Naive thymus-derived CD4-positive, alpha-beta T cell (primary cell): ENCODE data around the gene MGLL. TPM values are rescaled to one million over a fixed set of nuclear protein-coding genes. Genes with fewer than 3 reads are reported as not detected.

Source experiments
- ATAC-seq: fragments of 150-1000 bp; cut with Tn5 transposase; 2 replicates; pipeline ENCODE4 v1.10.0; 2021; ENCODE audit warnings: mild to moderate bottlenecking, moderate library complexity
- CTCF ChIA-PET: fragments of 350-600 bp; sonication (Branson Sonifier 250); formaldehyde crosslinking; loops from one replicate; lab custom pipeline; 2021; ENCODE audit warnings: antibody characterized with exemption; lab: Charles Lee
- POLR2A ChIA-PET: fragments of 350-600 bp; sonication (Branson Sonifier 250); formaldehyde crosslinking; loops from one replicate; lab custom pipeline; 2021; ENCODE audit warnings: antibody characterized with exemption, inconsistent platforms; lab: Charles Lee
- DNase-seq, 9 donors: peaks; one replicate each; pipeline versions ENCODE4 v3.0.0 to v3.0.0-alpha.2; 2020 to 2022; ENCODE audit warnings: mixed read lengths in 1 of 9
- H3K27ac ChIP-seq: one replicate; pipeline ENCODE4 v1.7.0; 2013; ENCODE audit warnings: mild to moderate bottlenecking, low read depth, low read length, moderate library complexity
- H3K27me3 ChIP-seq, 2 donors: one replicate each; pipeline ENCODE4 v1.7.0; 2013; ENCODE audit warnings: low read length in 2 of 2, mild to moderate bottlenecking in 2 of 2, moderate library complexity in 2 of 2; ENCODE audit not compliant: control insufficient read depth in 2 of 2, insufficient read depth in 2 of 2
- H3K36me3 ChIP-seq, 3 experiments: 1 replicate in 2 of 3; 2 replicates in 1 of 3; pipeline ENCODE4 v1.7.0; 2013; ENCODE audit warnings: low read length in 3 of 3, mild to moderate bottlenecking in 3 of 3, moderate library complexity in 1 of 3; ENCODE audit not compliant: insufficient read depth in 3 of 3, control insufficient read depth in 2 of 3
- H3K4me1 ChIP-seq, 2 donors: one replicate each; pipeline ENCODE4 v1.7.0; 2013; ENCODE audit warnings: low read length in 2 of 2, mild to moderate bottlenecking in 2 of 2, moderate library complexity in 1 of 2; ENCODE audit not compliant: control insufficient read depth in 2 of 2, insufficient read depth in 2 of 2
- H3K4me3 ChIP-seq: 2 replicates; pipeline ENCODE4 v1.7.0; 2013; ENCODE audit warnings: mild to moderate bottlenecking, low read length
- H3K9me3 ChIP-seq, 3 experiments: 1 replicate in 2 of 3; 2 replicates in 1 of 3; pipeline ENCODE4 v1.7.0; 2013; ENCODE audit warnings: low read length in 3 of 3; ENCODE audit not compliant: control insufficient read depth in 2 of 3
- H3K27ac Mint-ChIP-seq, 9 donors: one replicate each; pipeline ENCODE4 v1.8.0; 2020 to 2022; ENCODE audit warnings: mixed read lengths in 9 of 9, mild to moderate bottlenecking in 8 of 9, moderate library complexity in 5 of 9, inconsistent platforms in 2 of 9
- H3K27me3 Mint-ChIP-seq, 5 donors: one replicate each; pipeline ENCODE4 v1.8.0; 2021 to 2022; ENCODE audit warnings: mixed read lengths in 5 of 5, mild to moderate bottlenecking in 1 of 5
- H3K36me3 Mint-ChIP-seq, 5 donors: one replicate each; pipeline ENCODE4 v1.8.0; 2020 to 2022; ENCODE audit warnings: mixed read lengths in 5 of 5, mild to moderate bottlenecking in 3 of 5, inconsistent platforms in 1 of 5
- H3K4me1 Mint-ChIP-seq, 7 donors: one replicate each; pipeline ENCODE4 v1.8.0; 2020 to 2022; ENCODE audit warnings: mixed read lengths in 7 of 7, mild to moderate bottlenecking in 3 of 7, inconsistent platforms in 1 of 7
- H3K4me3 Mint-ChIP-seq, 10 donors: one replicate each; pipeline ENCODE4 v1.8.0; 2020 to 2022; ENCODE audit warnings: mild to moderate bottlenecking in 10 of 10, mixed read lengths in 10 of 10, moderate library complexity in 6 of 10, inconsistent platforms in 2 of 10
- H3K9me3 Mint-ChIP-seq, 11 donors: one replicate each; pipeline ENCODE4 v1.8.0; 2020 to 2022; ENCODE audit warnings: mixed read lengths in 11 of 11, mild to moderate bottlenecking in 4 of 11, inconsistent platforms in 1 of 11, moderate library complexity in 1 of 11
- intact Hi-C, 2 donors: fragments of 100-400 bp; cut with micrococcal nuclease; formaldehyde crosslinking; loops; one replicate each; pipeline ENCODE4 v1.15.1; 2023
- polyA plus RNA-seq, 2 donors: library from polyadenylated mRNA; unstranded; fragments of 300-500 nt; fragmentation: Illumina TruSeq; gene quantifications; one replicate each; pipeline ENCODE4 v1.2.3, GENCODE V29; 2021
- total RNA-seq, 6 experiments: library from RNA in 5 of 6; stranded (reverse) in 5 of 6; gene quantifications; 1 replicate in 5 of 6; 2 replicates in 1 of 6; pipeline ENCODE4 v1.2.3 and lab custom pipeline; 2021 to 2026

Gene MGLL
- total and polyA plus RNA-seq, 7 experiments from 2014 or later, result 1.0 to 6.0 (median 2.1) TPM; not detected in 2

DNA sequence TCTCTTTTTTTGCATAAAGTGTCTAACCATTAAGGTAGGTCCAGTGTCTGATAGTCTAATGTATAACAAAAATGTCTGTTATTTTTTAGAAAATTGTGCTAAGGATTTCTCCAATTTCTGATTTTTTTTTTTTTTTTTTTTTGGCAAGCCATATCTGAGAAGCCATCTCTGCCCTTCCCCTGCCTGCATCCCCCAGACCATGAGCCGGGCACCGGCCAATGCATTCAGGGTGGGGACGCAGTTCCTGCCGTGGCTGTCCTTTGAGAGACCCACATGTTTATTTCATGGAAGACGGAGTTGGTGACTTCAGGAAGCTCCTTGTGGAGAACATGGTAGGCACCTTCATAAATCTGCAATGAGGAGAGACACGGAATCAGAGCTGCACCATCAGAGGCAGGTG lies 130.3 kb downstream of the MGLL start:
- ChIA-PET POLR2A (no interaction called here), CTCF (no interaction called here)
- no peak for DNase-seq
- Histone ChIP-seq H3K27me3 (no peaks in the 10 kb centered on the region), H3K36me3 (no peaks in the 10 kb centered on the region), H3K4me1 (no peaks in the 10 kb centered on the region), H3K27ac (no peak overlapping the region), H3K9me3 (no peaks in the 10 kb centered on the region), H3K4me3 (no peak overlapping the region)
- Mint-ChIP-seq H3K4me3 (no peak overlapping the region), H3K4me1 (peaks cover 0 to 2% (median 0%) of the 10 kb centered on the region in 7 donors), H3K36me3 (no peaks in the 10 kb centered on the region), H3K9me3 (peaks cover 0 to 2% (median 0%) of the 10 kb centered on the region in 11 donors), H3K27ac (no peak overlapping the region), H3K27me3 (no peaks in the 10 kb centered on the region)
- ATAC-seq, result no peak
- intact Hi-C loops, result no loop called here

DNA sequence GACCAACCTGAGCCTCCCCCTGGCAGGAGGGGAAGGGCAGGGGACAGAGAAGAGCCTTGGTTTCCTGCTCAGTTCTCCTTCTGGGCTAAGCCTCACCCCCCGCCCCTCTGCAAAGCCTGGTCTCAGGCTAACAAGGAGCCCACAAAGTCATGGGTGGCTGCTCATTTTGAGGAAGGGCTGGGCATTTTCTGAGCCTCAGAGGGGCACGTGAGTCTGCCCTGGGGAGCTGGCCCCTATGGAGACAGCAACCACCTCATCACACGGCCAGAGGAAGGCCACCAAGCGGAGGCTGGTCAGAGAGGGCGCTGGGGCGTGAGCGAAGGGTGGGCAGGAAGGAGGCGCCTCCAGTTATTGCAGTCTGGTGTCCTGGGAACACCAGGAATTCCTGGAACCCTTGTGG lies 130.8 kb downstream of the MGLL start:
- Mint-ChIP-seq H3K27me3 (no peaks in the 10 kb centered on the region), H3K4me3 (no peak overlapping the region), H3K9me3 (peaks cover 0 to 2% (median 0%) of the 10 kb centered on the region in 11 donors), H3K27ac (no peak overlapping the region), H3K4me1 (peaks cover 0 to 2% (median 0%) of the 10 kb centered on the region in 7 donors), H3K36me3 (no peaks in the 10 kb centered on the region)
- no peak for DNase-seq
- ChIA-PET POLR2A (no interaction called here), CTCF (no interaction called here)
- Histone ChIP-seq H3K36me3 (no peaks in the 10 kb centered on the region), H3K4me1 (no peaks in the 10 kb centered on the region), H3K4me3 (no peak overlapping the region), H3K27me3 (no peaks in the 10 kb centered on the region), H3K9me3 (no peaks in the 10 kb centered on the region), H3K27ac (no peak overlapping the region)
- no peak for ATAC-seq
- intact Hi-C loops, result no loop called here

DNA sequence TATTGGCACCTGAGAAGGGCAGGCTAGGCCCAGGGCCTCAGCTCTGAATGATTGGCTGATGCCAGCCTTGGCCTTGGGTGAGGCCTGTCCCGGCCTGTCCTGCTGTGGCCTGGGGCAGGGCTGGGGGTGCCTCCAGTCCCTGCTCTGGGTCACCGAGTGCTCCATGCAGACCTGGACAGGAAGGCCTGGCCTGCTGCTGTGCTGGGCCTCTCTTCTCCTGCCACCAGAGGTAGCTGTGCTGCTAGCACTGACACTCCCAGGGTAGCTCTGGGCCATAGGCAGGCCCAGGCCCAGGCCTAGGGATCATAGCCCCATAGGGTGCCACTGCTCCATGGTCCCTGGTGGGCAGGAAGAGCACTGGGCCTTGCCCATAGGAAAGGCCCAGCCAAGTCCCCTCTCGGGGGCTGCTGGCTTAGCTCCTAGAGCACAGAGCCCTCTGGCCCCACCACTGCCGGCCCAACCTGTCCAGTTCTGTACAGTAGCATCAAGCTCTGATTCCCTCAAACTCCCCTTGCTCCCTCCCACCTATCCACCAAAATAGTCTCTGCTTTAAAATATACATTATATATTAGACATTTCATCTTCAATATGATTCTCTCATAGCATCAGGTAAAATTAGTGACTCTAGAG lies 131.4 kb downstream of the MGLL start:
- ATAC-seq (peak; percentile 65), DNase-seq (no peak)
- Histone ChIP-seq H3K9me3 (no peaks in the 10 kb centered on the region), H3K27me3 (no peaks in the 10 kb centered on the region), H3K27ac (no peak overlapping the region), H3K4me3 (no peak overlapping the region), H3K36me3 (no peaks in the 10 kb centered on the region), H3K4me1 (no peaks in the 10 kb centered on the region)
- H3K4me3 Mint-ChIP-seq, result no peak overlapping the region
- ChIA-PET POLR2A (no interaction called here), CTCF (no interaction called here)
- H3K36me3 Mint-ChIP-seq, result no peaks in the 10 kb centered on the region
- H3K27ac Mint-ChIP-seq, result no peak overlapping the region
- intact Hi-C loops, result no loop called here
- peaks cover 0 to 2% (median 0%) of the 10 kb centered on the region in 11 donors for H3K9me3 Mint-ChIP-seq
- H3K4me1 Mint-ChIP-seq, result peaks cover 0 to 2% (median 0%) of the 10 kb centered on the region in 7 donors
- no peaks in the 10 kb centered on the region for H3K27me3 Mint-ChIP-seq

DNA sequence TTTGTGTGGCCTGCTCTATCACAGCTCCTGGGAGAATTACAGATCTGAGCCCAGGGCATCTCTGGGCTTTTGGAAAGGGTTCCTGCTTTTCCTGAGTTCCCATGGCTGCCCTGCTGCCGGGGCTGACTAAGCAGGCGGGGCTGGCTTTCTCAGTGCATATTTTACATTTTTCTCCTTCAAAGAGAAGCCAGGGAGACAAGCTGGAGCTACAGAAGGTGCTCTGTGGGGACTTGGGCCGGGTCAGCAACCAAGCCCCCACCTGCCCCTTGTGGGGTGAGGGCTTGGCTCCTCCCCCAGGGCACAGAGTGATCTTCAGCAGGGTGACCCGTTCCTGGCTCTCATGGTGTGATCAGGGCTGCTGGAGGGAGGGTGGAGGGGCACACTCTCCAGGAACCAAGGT lies 132.2 kb downstream of the MGLL start:
- Histone ChIP-seq H3K27ac (no peak overlapping the region), H3K4me1 (no peaks in the 10 kb centered on the region), H3K27me3 (no peaks in the 10 kb centered on the region), H3K36me3 (no peaks in the 10 kb centered on the region), H3K4me3 (no peak overlapping the region), H3K9me3 (no peaks in the 10 kb centered on the region)
- H3K9me3 Mint-ChIP-seq, result peaks cover 0 to 2% (median 0%) of the 10 kb centered on the region in 11 donors
- H3K36me3 Mint-ChIP-seq, result no peaks in the 10 kb centered on the region
- no peak overlapping the region for H3K27ac Mint-ChIP-seq
- no peak for ATAC-seq
- no peak for DNase-seq
- H3K27me3 Mint-ChIP-seq, result no peaks in the 10 kb centered on the region
- intact Hi-C loops, result no loop called here
- CTCF ChIA-PET, result interaction anchor here (0.7 kb wide), 1 partner anchor 719 kb away, joined by 3 read pairs; no protein-coding TSS in a partner anchor
- peaks cover 0 to 2% (median 0%) of the 10 kb centered on the region in 7 donors for H3K4me1 Mint-ChIP-seq
- no peak overlapping the region for H3K4me3 Mint-ChIP-seq
- POLR2A ChIA-PET, result interaction anchor here (0.5 kb wide), 1 partner anchor 21 kb away, joined by 4 read pairs; no protein-coding TSS in a partner anchor

DNA sequence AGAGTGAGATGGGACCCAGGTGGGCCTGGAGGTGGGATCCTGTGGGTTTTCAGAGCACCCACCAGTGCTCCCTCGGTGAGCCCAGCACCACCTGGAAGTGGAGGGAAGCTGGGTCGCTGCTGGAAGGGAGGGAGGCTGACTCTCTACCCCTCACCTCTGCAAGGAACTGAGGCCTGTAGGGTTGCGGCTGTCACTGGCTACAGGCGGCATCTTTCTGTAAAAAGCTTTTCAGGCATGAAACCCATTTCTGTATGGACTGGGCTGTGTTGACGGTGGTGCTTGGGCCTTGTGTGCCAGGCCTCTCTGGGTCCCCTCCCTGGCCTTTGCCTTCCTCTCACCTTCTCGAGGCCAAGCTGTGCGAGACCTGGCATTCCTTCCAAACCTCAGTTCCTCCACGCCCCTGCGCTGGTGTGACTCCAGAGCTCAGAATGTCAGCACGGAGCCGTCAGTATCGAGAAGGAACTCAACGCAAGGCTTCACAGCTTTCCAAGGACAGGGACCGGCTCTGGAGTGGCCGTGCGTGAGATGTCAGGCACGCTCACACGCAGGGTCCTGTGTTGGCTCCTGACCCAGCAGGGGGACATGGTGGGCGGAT lies 133.0 kb downstream of the MGLL start:
- Histone ChIP-seq H3K9me3 (no peaks in the 10 kb centered on the region), H3K4me3 (no peak overlapping the region), H3K4me1 (no peaks in the 10 kb centered on the region), H3K27ac (no peak overlapping the region), H3K36me3 (no peaks in the 10 kb centered on the region), H3K27me3 (no peaks in the 10 kb centered on the region)
- ChIA-PET CTCF (no interaction called here), POLR2A (interaction anchor here (0.5 to 1.0 kb wide), 2 partner anchors 9 to 20 kb away, joined by 4 to 5 read pairs; no protein-coding TSS in a partner anchor)
- Mint-ChIP-seq H3K36me3 (no peaks in the 10 kb centered on the region), H3K27me3 (no peaks in the 10 kb centered on the region), H3K4me3 (no peak overlapping the region), H3K9me3 (peaks cover 0 to 2% (median 0%) of the 10 kb centered on the region in 11 donors), H3K4me1 (peaks cover 0 to 5% (median 2%) of the 10 kb centered on the region in 7 donors), H3K27ac (no peak overlapping the region)
- no peak for ATAC-seq
- intact Hi-C loops, result no loop called here
- DNase-seq, result no peak

DNA sequence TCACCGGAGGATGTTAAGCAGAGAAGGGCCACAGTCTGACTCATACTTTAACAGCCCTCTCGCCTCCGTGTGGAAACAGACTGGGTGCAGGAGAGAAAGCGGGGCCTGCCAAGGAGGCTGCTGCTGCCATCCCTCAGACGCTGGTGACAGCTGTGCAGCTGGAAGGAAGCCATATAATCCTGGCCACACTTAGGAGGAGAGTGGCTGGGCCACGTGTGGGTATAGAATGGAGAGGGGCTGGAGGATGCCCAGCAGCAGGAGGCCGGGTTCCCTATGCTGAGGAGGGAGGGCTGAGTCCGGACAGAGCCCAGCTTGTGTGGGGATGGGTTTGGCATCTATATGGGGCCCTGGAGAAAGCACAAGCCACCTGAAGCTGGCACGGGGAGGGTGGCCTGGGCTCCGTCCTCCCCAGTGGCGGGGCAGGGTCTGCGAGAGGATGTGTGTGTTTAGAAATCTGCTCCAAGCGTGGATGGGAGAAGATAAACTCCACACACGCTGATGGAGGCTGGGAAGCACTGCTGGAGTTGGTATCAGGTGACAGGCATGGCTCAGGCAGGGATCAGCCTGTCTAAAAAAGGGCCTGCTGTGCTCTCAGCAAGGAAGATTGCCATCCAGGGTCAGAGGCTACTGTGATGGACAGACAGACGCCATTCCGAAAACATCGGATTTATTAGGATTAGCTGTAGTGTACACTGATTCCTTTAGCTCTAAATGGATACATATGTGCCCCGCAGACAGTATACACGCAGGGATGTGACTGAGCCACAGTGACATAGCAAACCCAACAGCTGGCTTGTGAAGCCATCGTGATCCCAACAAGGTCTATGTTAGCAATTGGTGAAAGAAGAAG lies 133.7 kb downstream of the MGLL start:
- Mint-ChIP-seq H3K36me3 (no peaks in the 10 kb centered on the region), H3K9me3 (peaks cover 0 to 2% (median 0%) of the 10 kb centered on the region in 11 donors), H3K4me1 (peaks cover 1 to 12% (median 10%) of the 10 kb centered on the region in 7 donors), H3K27ac (no peak overlapping the region), H3K4me3 (no peak overlapping the region), H3K27me3 (no peaks in the 10 kb centered on the region)
- POLR2A ChIA-PET, result interaction anchor here (1.0 kb wide), 1 partner anchor 9 kb away, joined by 5 read pairs; no protein-coding TSS in a partner anchor
- Histone ChIP-seq H3K4me1 (no peaks in the 10 kb centered on the region), H3K36me3 (no peaks in the 10 kb centered on the region), H3K4me3 (no peak overlapping the region), H3K9me3 (no peaks in the 10 kb centered on the region), H3K27ac (no peak overlapping the region), H3K27me3 (no peaks in the 10 kb centered on the region)
- intact Hi-C loops, result no loop called here
- DNase-seq, result no peak
- no peak for ATAC-seq
- CTCF ChIA-PET, result no interaction called here
